ENCODE data around the gene GON7. TPM values are rescaled to one million over a fixed set of nuclear protein-coding genes. Genes with fewer than 3 reads are reported as not detected.
"Not testable (repeated sequence)": the region's sequence is repeated elsewhere in the genome, so short reads cannot be mapped to it uniquely, and the experiment has no call there.

The GON7 gene
- total and polyA plus RNA-seq, 2 of the 8 experiments (the other 6 are each of a cell fraction or from before 2014, with no cell fraction given), result 3.8 to 9.9 TPM

DNA sequence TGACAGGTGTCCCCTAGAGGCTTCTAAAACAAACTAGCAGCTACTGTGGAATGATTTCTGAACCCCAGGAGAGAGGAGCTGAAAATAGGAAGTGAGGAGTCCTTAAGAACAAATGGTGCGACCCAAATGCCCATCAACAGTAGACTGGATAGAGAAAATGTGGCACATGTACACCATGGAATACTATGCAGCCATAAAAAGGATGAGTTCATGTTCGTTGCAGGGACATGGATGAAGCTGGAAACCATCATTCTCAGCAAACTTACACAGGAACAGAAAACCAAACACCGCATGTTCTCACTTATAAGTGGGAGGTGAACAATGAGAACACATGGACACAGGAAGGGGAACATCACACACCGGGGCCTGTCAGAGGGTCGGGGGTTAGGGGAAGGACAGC is 26.2 kb upstream of the GON7 start:
- not testable (repeated sequence) for H4K91ac ChIP-seq (replicated peaks; ENCODE audit: insufficient read length, low read length); H3K9me3 ChIP-seq (ENCODE audit: insufficient read depth in 2 of 2, low read depth in 1 of 2, low read length in 1 of 2); H3K4ac ChIP-seq (replicated peaks; ENCODE audit: insufficient read length, low read depth, low read length); H2BK12ac ChIP-seq (ENCODE audit: low read depth, low read length); H4K20me1 ChIP-seq (replicated peaks in 1 of 2; ENCODE audit: control insufficient read depth in 1 of 2, insufficient read depth in 2 of 2, low read length in 2 of 2); H3K4me2 ChIP-seq (ENCODE audit: insufficient read depth in 1 of 2, low read depth in 2 of 2, low read length in 2 of 2); H3K23ac ChIP-seq (ENCODE audit: insufficient read length); H3K18ac ChIP-seq (ENCODE audit: extremely low read depth, low read length); H2AFZ ChIP-seq (ENCODE audit: low read length); H3K56ac ChIP-seq (replicated peaks; ENCODE audit: insufficient read length, low read depth, low read length); FAIRE-seq; H2AK5ac ChIP-seq (ENCODE audit: low read depth, low read length); H2BK5ac ChIP-seq (ENCODE audit: low read depth, low read length); H3K36me3 ChIP-seq (ENCODE audit: control insufficient read depth in 2 of 4, insufficient read depth in 4 of 4, low read length in 3 of 4); H3K4me3 ChIP-seq (ENCODE audit: extremely low read depth in 1 of 4, insufficient read depth in 2 of 4, low read depth in 3 of 4, low read length in 4 of 4); H3K14ac ChIP-seq (ENCODE audit: insufficient read length); H3K4me1 ChIP-seq (replicated peaks in 1 of 4; ENCODE audit: control insufficient read depth in 3 of 4, insufficient read depth in 4 of 4, low read length in 3 of 4); H3K23me2 ChIP-seq (ENCODE audit: low read depth, low read length); H4K5ac ChIP-seq (ENCODE audit: insufficient read length, low read depth, low read length); H3K27ac ChIP-seq (ENCODE audit: low read depth, low read length); DNase-seq (ENCODE audit: low read depth in 1 of 2, low spot score in 2 of 2); H3K27me3 ChIP-seq (replicated peaks in 1 of 4; ENCODE audit: control insufficient read depth in 3 of 4, extremely low read depth in 1 of 4, insufficient read depth in 3 of 4, low read length in 3 of 4); H2BK15ac ChIP-seq (ENCODE audit: low read length); H2BK120ac ChIP-seq (replicated peaks; ENCODE audit: low read depth, low read length); H2BK20ac ChIP-seq (ENCODE audit: low read length); H3K9ac ChIP-seq (replicated peaks in 1 of 4; ENCODE audit: extremely low read depth in 1 of 4, low read depth in 3 of 4, low read length in 3 of 4); H4K8ac ChIP-seq (ENCODE audit: extremely low read depth, insufficient read depth, low read length); H3K79me2 ChIP-seq (ENCODE audit: control insufficient read depth in 1 of 2, insufficient read depth in 2 of 2, low read length in 2 of 2); H3K79me1 ChIP-seq (ENCODE audit: low read depth, low read length)
- 95% methylated on average over 5 of the region's 5 CpGs; no CpG with 5 or more reads in 1 of the 2 experiments for WGBS, 2 experiments (ENCODE audit: extremely low coverage in 1 of 2, insufficient coverage in 1 of 2, insufficient read length in 1 of 2, insufficient replicate concordance in 2 of 2, low coverage in 1 of 2, low lambda C conversion rate in 2 of 2, missing lambda C conversion rate in 1 of 2)
- CTCF ChIA-PET (ENCODE audit: partially characterized antibody), result interaction anchor here (0.6 to 2.2 kb wide), 5 partner anchors 24 to 304 kb away, joined by 3 to 8 read pairs (median 4); no protein-coding TSS in a partner anchor
- POLR2A ChIA-PET (ENCODE audit: partially characterized antibody), result interaction anchor here (0.7 kb wide), 1 partner anchor 74 kb away, joined by 3 read pairs; no protein-coding TSS in a partner anchor
